ENCODE measurements around the gene KIF16B.

Gene KIF16B

GRCh38 chr20:16438100-16438499, 135.1 kb downstream of the KIF16B start:
- Histone ChIP-seq H3K36me3 (ENCODE audit: insufficient read depth, low read length) (no peaks in the 10 kb centered on the region), H4K20me1 (ENCODE audit: insufficient read depth, low read length) (no peaks in the 10 kb centered on the region), H3K4me3 (ENCODE audit: low read depth in 1 of 2, low read length in 2 of 2) (no peak overlapping the region), H3K9me3 (ENCODE audit: insufficient read depth, low read length, severe bottlenecking) (no peaks in the 10 kb centered on the region), H3K4me2 (ENCODE audit: insufficient read depth, low read length) (no peak overlapping the region), H3K4me1 (ENCODE audit: insufficient read depth, low read length) (no peaks in the 10 kb centered on the region), H3K27ac (ENCODE audit: low read length) (no peak overlapping the region), H3K27me3 (ENCODE audit: insufficient read depth, low read length, poor library complexity) (no peaks in the 10 kb centered on the region), H3K9ac (ENCODE audit: low read depth, low read length) (no peak overlapping the region), H3K79me2 (ENCODE audit: insufficient read depth, low read length) (no peaks in the 10 kb centered on the region), H2AFZ (ENCODE audit: low read depth, low read length) (no peak overlapping the region)
- DNase-seq (no peak), ATAC-seq (ENCODE audit: insufficient read depth, low read depth) (no peak)
- TF ChIP-seq EZH2 (IDR thresholded peaks at IDR 0.05; ENCODE audit: borderline replicate concordance, low read depth, low read length, severe bottlenecking) (no peak), CTCF (IDR thresholded peaks at IDR 0.05; ENCODE audit: borderline replicate concordance, extremely low read depth, low read length, poor library complexity, severe bottlenecking) (no peak)

- no peak for TF ChIP-seq EZH2 (IDR thresholded peaks at IDR 0.05; ENCODE audit: borderline replicate concordance, low read depth, low read length, severe bottlenecking)
- TF ChIP-seq CTCF (IDR thresholded peaks at IDR 0.05; ENCODE audit: borderline replicate concordance, extremely low read depth, low read length, poor library complexity, severe bottlenecking), result no peak
- DNase-seq (no peak), ATAC-seq (ENCODE audit: insufficient read depth, low read depth) (no peak)
- Histone ChIP-seq H3K4me1 (ENCODE audit: insufficient read depth, low read length) (no peaks in the 10 kb centered on the region), H3K9me3 (ENCODE audit: insufficient read depth, low read length, severe bottlenecking) (no peaks in the 10 kb centered on the region), H3K9ac (ENCODE audit: low read depth, low read length) (no peak overlapping the region), H3K4me3 (ENCODE audit: low read depth in 1 of 2, low read length in 2 of 2) (no peak overlapping the region), H3K27me3 (ENCODE audit: insufficient read depth, low read length, poor library complexity) (no peaks in the 10 kb centered on the region), H3K36me3 (ENCODE audit: insufficient read depth, low read length) (no peaks in the 10 kb centered on the region), H4K20me1 (ENCODE audit: insufficient read depth, low read length) (no peaks in the 10 kb centered on the region), H3K4me2 (ENCODE audit: insufficient read depth, low read length) (no peak overlapping the region), H2AFZ (ENCODE audit: low read depth, low read length) (no peak overlapping the region), H3K79me2 (ENCODE audit: insufficient read depth, low read length) (no peaks in the 10 kb centered on the region), H3K27ac (ENCODE audit: low read length) (no peak overlapping the region)
Measured at GRCh38 chr20:16437387-16437996, 135.8 kb downstream of the KIF16B start.

- TF ChIP-seq EZH2 (IDR thresholded peaks at IDR 0.05; ENCODE audit: borderline replicate concordance, low read depth, low read length, severe bottlenecking) (no peak), CTCF (IDR thresholded peaks at IDR 0.05; ENCODE audit: borderline replicate concordance, extremely low read depth, low read length, poor library complexity, severe bottlenecking) (peak; percentile 82)
- Histone ChIP-seq H3K4me2 (ENCODE audit: insufficient read depth, low read length) (no peak overlapping the region), H2AFZ (ENCODE audit: low read depth, low read length) (no peak overlapping the region), H3K4me3 (ENCODE audit: low read depth in 1 of 2, low read length in 2 of 2) (no peak overlapping the region), H3K9ac (ENCODE audit: low read depth, low read length) (no peak overlapping the region), H3K36me3 (ENCODE audit: insufficient read depth, low read length) (no peaks in the 10 kb centered on the region), H3K27me3 (ENCODE audit: insufficient read depth, low read length, poor library complexity) (no peaks in the 10 kb centered on the region), H3K79me2 (ENCODE audit: insufficient read depth, low read length) (no peaks in the 10 kb centered on the region), H3K4me1 (ENCODE audit: insufficient read depth, low read length) (no peaks in the 10 kb centered on the region), H3K9me3 (ENCODE audit: insufficient read depth, low read length, severe bottlenecking) (no peaks in the 10 kb centered on the region), H4K20me1 (ENCODE audit: insufficient read depth, low read length) (no peaks in the 10 kb centered on the region), H3K27ac (ENCODE audit: low read length) (no peak overlapping the region)
- peak; percentile 83 for ATAC-seq (ENCODE audit: insufficient read depth, low read depth)
- peak; percentile 72 for DNase-seq
Measured at GRCh38 chr20:16434062-16434664, 139.1 kb downstream of the KIF16B start.

Data from DND-41 (cell line).